HEK293 (cell line): Measurements from ENCODE around the gene ABCB9.

Experiments used
- BCL11B ChIP-seq: fragments of 450-650 bp; formaldehyde crosslinking; IDR thresholded peaks from 2 replicates; pipeline ENCODE4 v1.5.1; 2016; ENCODE audit warnings: low read depth, missing biosample characterization, missing genetic modification characterization
- GLIS2 ChIP-seq: fragments of 450-650 bp; formaldehyde crosslinking; IDR thresholded peaks from 2 replicates; pipeline ENCODE4 v1.5.1; 2016; ENCODE audit warnings: missing biosample characterization, missing genetic modification characterization
- HOXA7 ChIP-seq: sonication (generic); formaldehyde crosslinking; IDR thresholded peaks from 2 replicates; pipeline ENCODE4 v1.8.1; 2022; ENCODE audit warnings: missing genetic modification reagents, borderline replicate concordance
- IKZF3 ChIP-seq: fragments of 450-650 bp; IDR thresholded peaks from 2 replicates; pipeline ENCODE4 v1.5.0; 2018; ENCODE audit warnings: missing biosample characterization, mild to moderate bottlenecking, missing genetic modification characterization, moderate library complexity
- KLF17 ChIP-seq: fragments of 450-650 bp; formaldehyde crosslinking; IDR thresholded peaks from 2 replicates; pipeline ENCODE4 v1.5.1; 2016; ENCODE audit warnings: missing biosample characterization, missing genetic modification characterization
- SCRT2 ChIP-seq: fragments of 450-650 bp; formaldehyde crosslinking; IDR thresholded peaks from 2 replicates; pipeline ENCODE4 v1.5.1; 2016; ENCODE audit warnings: missing biosample characterization, missing genetic modification characterization
- SETDB1 ChIP-seq: IDR thresholded peaks from one replicate; pipeline ENCODE4 v1.6.1; 2017; ENCODE audit warnings: mild to moderate bottlenecking, low read length, moderate library complexity, mixed read lengths; ENCODE audit not compliant: insufficient read length
- ZBTB6 ChIP-seq: fragments of 450-650 bp; formaldehyde crosslinking; IDR thresholded peaks from 2 replicates; pipeline ENCODE4 v1.5.1; 2017; ENCODE audit warnings: missing biosample characterization, missing genetic modification characterization
- ZNF121 ChIP-seq: fragments of 450-650 bp; formaldehyde crosslinking; IDR thresholded peaks from 2 replicates; pipeline ENCODE4 v1.5.1; 2016; ENCODE audit warnings: missing biosample characterization, missing genetic modification characterization
- ZNF138 ChIP-seq: fragments of 450-650 bp; formaldehyde crosslinking; IDR thresholded peaks from 2 replicates; pipeline ENCODE4 v1.5.1; 2016; ENCODE audit warnings: missing biosample characterization, missing genetic modification characterization, borderline replicate concordance
- ZNF140 ChIP-seq: fragments of 450-650 bp; formaldehyde crosslinking; IDR thresholded peaks from 2 replicates; pipeline ENCODE4 v1.5.1; 2016; ENCODE audit warnings: missing biosample characterization, missing genetic modification characterization
- ZNF148 ChIP-seq: fragments of 450-650 bp; formaldehyde crosslinking; IDR thresholded peaks from 2 replicates; pipeline ENCODE4 v1.5.0; 2017; ENCODE audit warnings: missing biosample characterization, missing genetic modification characterization, borderline replicate concordance
- ZNF155 ChIP-seq: fragments of 450-650 bp; formaldehyde crosslinking; IDR thresholded peaks from 2 replicates; pipeline ENCODE4 v1.5.1; 2016; ENCODE audit warnings: missing biosample characterization, missing genetic modification characterization
- ZNF223 ChIP-seq: fragments of 450-650 bp; formaldehyde crosslinking; IDR thresholded peaks from 2 replicates; pipeline ENCODE4 v1.5.1; 2016; ENCODE audit warnings: missing biosample characterization, missing genetic modification characterization
- ZNF266 ChIP-seq: fragments of 450-650 bp; formaldehyde crosslinking; IDR thresholded peaks from 2 replicates; pipeline ENCODE4 v1.5.1; 2016; ENCODE audit warnings: missing biosample characterization, missing genetic modification characterization, low read depth
- ZNF280C ChIP-seq: fragments of 450-650 bp; formaldehyde crosslinking; IDR thresholded peaks from 2 replicates; pipeline ENCODE4 v1.5.1; 2016; ENCODE audit warnings: missing biosample characterization, missing genetic modification characterization
- ZNF292 ChIP-seq: fragments of 450-650 bp; formaldehyde crosslinking; IDR thresholded peaks from 2 replicates; pipeline ENCODE4 v1.5.1; 2016; ENCODE audit warnings: low read depth, missing biosample characterization, missing genetic modification characterization, borderline replicate concordance
- ZNF324 ChIP-seq: fragments of 450-650 bp; formaldehyde crosslinking; IDR thresholded peaks from 2 replicates; pipeline ENCODE4 v1.5.1; 2016; ENCODE audit warnings: missing biosample characterization, missing genetic modification characterization
- ZNF394 ChIP-seq: fragments of 450-650 bp; formaldehyde crosslinking; IDR thresholded peaks from 2 replicates; pipeline ENCODE4 v1.5.1; 2016; ENCODE audit warnings: missing biosample characterization, missing genetic modification characterization, mild to moderate bottlenecking, moderate library complexity, borderline replicate concordance
- ZNF433 ChIP-seq: fragments of 450-650 bp; formaldehyde crosslinking; IDR thresholded peaks from 2 replicates; pipeline ENCODE4 v1.5.1; 2016; ENCODE audit warnings: missing biosample characterization, missing genetic modification characterization, low read depth
- ZNF518A ChIP-seq: fragments of 450-650 bp; formaldehyde crosslinking; conservative IDR thresholded peaks from 2 replicates; pipeline ENCODE4 v1.5.1; 2016; ENCODE audit warnings: low read depth, missing biosample characterization, missing genetic modification characterization
- ZNF548 ChIP-seq: fragments of 450-650 bp; formaldehyde crosslinking; IDR thresholded peaks from 2 replicates; pipeline ENCODE4 v1.5.1; 2016; ENCODE audit warnings: missing biosample characterization, missing genetic modification characterization
- ZNF558 ChIP-seq: fragments of 450-650 bp; formaldehyde crosslinking; IDR thresholded peaks from 2 replicates; pipeline ENCODE4 v1.5.1; 2016; ENCODE audit warnings: missing biosample characterization, missing genetic modification characterization
- ZNF610 ChIP-seq: fragments of 450-650 bp; formaldehyde crosslinking; IDR thresholded peaks from 2 replicates; pipeline ENCODE4 v1.5.1; 2016; ENCODE audit warnings: missing biosample characterization, missing genetic modification characterization, borderline replicate concordance
- ZNF664 ChIP-seq: fragments of 450-650 bp; formaldehyde crosslinking; IDR thresholded peaks from 2 replicates; pipeline ENCODE4 v1.5.1; 2016; ENCODE audit warnings: missing biosample characterization, missing genetic modification characterization
- ZNF670 ChIP-seq: fragments of 450-650 bp; formaldehyde crosslinking; IDR thresholded peaks from 2 replicates; pipeline ENCODE4 v1.5.1; 2016; ENCODE audit warnings: missing biosample characterization, missing genetic modification characterization, low read depth
- ZXDB ChIP-seq: fragments of 450-650 bp; formaldehyde crosslinking; IDR thresholded peaks from 2 replicates; pipeline ENCODE4 v1.5.1; 2016; ENCODE audit warnings: missing biosample characterization, missing genetic modification characterization

The ABCB9 gene

GRCh38 chr12:122965851-122966742, at the start of gene ABCB9 (continued):
- TF ChIP-seq ZNF138 (tag by site-specific recombination), result no peak
- no peak for TF ChIP-seq ZNF610 (tag by site-specific recombination)
- TF ChIP-seq ZNF558 (tag by site-specific recombination), result no peak
- TF ChIP-seq ZXDB (tag by site-specific recombination), result no peak
- TF ChIP-seq ZNF433 (tag by site-specific recombination), result no peak
- no peak for TF ChIP-seq ZNF121 (tag by site-specific recombination)
- TF ChIP-seq ZNF148 (tag by site-specific recombination), result no peak
- TF ChIP-seq HOXA7 (CRISPR knock-in tag), result no peak
- TF ChIP-seq ZNF266 (tag by site-specific recombination), result no peak
- peak; percentile 29; the same call in 1 of the 2 replicates for TF ChIP-seq KLF17
- TF ChIP-seq ZNF394 (tag by site-specific recombination), result peak; percentile 39; the same call in 1 of the 2 replicates
- peak; percentile 94 for TF ChIP-seq GLIS2
- TF ChIP-seq ZBTB6 (tag by site-specific recombination), result no peak
- 0 out of 2 replicates have a peak, but pooled peaks have one; percentile 18 for TF ChIP-seq ZNF324 (tag by site-specific recombination)
- no peak for TF ChIP-seq ZNF292 (tag by site-specific recombination)
- TF ChIP-seq ZNF670 (tag by site-specific recombination), result no peak
- no peak for TF ChIP-seq ZNF223 (tag by site-specific recombination)
- TF ChIP-seq SETDB1, result no peak
- no peak for TF ChIP-seq ZNF518A
- TF ChIP-seq ZNF664 (tag by site-specific recombination), result no peak
- TF ChIP-seq ZNF140 (tag by site-specific recombination), result no peak
- TF ChIP-seq ZNF155, result no peak
- TF ChIP-seq ZNF280C (tag by site-specific recombination), result no peak
- TF ChIP-seq ZNF548 (tag by site-specific recombination), result 0 out of 2 replicates have a peak, but pooled peaks have one; percentile 11
- peak; percentile 66; the same call in 1 of the 2 replicates for TF ChIP-seq IKZF3 (tag by site-specific recombination)
- TF ChIP-seq BCL11B (tag by site-specific recombination), result peak; percentile 72; the same call in 1 of the 2 replicates
- TF ChIP-seq SCRT2 (tag by site-specific recombination), result peak; percentile 66; the same call in 1 of the 2 replicates
